Measurements from ENCODE around the gene EZH1.

Gene EZH1

DNA sequence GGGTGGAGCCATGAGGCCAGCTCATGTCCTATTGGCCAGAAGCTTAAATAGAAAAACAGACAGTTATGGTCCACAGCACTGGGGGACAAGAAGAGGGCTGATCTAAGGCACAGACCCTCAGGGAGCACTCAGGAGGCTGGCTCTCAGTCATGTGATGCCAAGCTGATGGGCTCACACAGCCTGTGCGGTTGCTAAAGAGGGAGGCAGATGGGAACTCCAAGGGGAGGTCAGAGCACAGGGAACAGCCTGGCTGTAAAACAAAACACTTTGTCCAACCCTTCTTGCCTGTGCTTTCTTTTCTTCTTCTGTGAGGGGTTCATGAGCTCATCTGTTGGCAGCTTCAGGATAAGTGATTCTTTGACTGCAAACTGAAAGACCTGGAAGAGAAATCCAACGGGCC lies 35.3 kb downstream of the EZH1 start:
- DNase-seq (ENCODE audit: low read depth, low spot score) = no peak

DNA sequence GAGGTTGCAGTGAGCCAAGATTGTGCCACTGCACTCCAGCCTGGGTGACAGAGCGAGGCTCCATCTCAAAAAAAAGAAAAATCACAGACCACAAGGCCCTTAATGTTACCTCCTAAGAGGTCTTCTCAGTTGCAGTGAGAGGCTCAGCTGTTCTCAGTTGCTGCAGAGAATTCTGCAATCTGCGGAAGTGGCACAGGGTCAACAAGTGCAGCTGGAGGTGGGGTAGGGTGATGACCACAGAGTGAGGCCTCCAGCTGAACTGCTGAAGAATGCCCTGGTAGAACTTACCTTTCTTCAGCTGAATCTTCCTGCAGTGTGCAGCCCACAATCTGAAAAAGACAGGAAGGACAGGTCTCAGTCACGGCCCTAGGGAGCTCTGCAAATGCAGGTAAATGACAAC lies 36.3 kb downstream of the EZH1 start:
- no peak for DNase-seq (ENCODE audit: low read depth, low spot score)

DNA sequence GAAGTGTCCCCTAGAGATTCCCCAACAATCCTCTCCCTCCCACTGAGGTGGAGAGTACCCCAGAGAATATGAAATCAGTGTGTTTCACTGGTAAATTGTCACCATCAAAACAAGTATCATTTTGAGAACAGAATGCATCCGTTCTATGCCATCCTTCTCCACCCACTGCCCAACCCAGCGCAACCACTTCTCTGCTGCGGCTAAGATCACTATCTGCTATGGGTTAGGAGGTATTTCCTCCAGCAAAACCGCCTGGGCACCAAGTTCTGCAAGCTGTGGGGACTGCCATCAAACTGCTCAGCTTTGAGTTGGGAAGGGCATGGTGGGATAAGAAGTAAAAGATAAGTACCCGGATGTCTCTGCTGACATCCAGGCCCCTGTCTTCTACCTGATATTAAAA lies 38.1 kb downstream of the EZH1 start:
- DNase-seq (ENCODE audit: low read depth, low spot score) = no peak

GRCh38 chr17:42704837-42705494 lies 39.9 kb downstream of the EZH1 start:
- DNase-seq (ENCODE audit: low read depth, low spot score) = no peak

- DNase-seq (ENCODE audit: low read depth, low spot score) = no peak
These were observed 40.4 kb downstream of the EZH1 start for GRCh38 chr17:42704490-42704836.

- DNase-seq (ENCODE audit: low read depth, low spot score) = no peak
These were observed 42.4 kb downstream of the EZH1 start for GRCh38 chr17:42702446-42702845.

- DNase-seq (ENCODE audit: low read depth, low spot score) = no peak
These were observed 44.1 kb downstream of the EZH1 start for GRCh38 chr17:42700586-42701289.

DNA sequence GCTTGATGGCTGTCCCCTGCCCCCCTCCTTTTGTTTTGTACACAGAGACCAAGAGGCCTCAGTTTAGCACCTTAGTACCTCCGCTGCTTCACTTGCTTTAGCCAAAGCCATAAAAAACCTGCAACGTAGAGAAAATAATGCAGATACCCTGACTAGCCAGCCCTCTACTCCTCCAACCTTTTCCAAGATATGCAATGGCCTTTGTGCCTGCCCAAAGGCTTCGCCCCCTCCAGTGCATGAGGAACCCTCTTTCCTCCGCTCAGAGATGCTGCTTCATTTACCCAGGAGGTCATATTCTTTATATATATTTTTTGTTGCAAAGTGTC lies 45.5 kb downstream of the EZH1 start:
- DNase-seq (ENCODE audit: low read depth, low spot score) = no peak

GRCh38 chr17:42698736-42699414 lies 46.0 kb downstream of the EZH1 start:
- DNase-seq (ENCODE audit: low read depth, low spot score) = no peak

DNA sequence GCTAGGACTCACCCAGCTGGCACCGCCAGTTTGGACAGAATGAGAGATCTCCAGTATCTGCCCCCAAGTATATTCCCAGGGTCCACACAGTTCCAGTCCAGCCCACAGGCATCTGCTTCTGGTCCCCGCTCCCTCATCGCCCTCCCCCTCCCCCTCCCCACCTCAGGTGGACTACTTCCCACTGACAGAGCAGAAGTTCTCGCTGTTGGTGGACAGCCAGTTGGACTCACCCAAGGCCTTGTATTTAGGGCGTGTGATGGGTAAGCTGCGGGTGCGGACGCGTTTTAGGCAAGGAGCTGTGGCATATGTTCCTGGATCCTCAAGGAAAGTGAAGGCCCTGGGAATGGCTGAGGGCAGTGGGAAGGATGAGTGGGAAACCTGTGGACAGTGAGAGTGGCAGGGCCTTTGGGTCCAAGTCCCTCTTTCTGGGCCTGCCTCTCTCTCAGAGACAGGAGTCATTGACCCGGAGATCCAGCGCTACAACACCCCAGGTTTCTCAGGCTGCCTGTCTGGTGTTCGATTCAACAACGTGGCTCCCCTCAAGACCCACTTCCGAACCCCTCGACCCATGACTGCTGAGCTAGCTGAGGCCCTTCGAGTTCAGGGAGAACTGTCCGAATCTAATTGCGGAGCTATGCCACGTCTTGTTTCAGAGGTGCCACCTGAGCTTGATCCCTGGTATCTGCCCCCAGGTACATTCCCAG lies 47.6 kb downstream of the EZH1 start:
- DNase-seq (ENCODE audit: low read depth, low spot score) = no peak

DNA sequence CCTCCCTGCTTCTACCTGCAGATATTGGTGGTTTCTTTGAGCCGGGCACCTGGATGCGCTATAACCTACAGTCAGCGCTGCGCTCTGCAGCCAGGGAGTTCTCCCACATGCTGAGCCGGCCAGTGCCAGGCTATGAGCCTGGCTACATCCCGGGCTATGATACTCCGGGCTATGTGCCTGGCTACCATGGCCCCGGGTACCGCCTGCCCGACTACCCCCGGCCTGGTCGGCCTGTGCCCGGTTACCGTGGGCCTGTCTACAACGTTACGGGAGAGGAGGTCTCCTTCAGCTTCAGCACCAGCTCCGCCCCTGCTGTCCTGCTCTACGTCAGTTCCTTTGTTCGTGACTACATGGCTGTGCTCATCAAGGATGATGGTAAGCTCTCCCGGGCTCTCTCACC lies 49.3 kb downstream of the EZH1 start:
- DNase-seq (ENCODE audit: low read depth, low spot score) = no peak

- no peak for DNase-seq (ENCODE audit: low read depth, low spot score)
These were observed 50.3 kb downstream of the EZH1 start for GRCh38 chr17:42694524-42694923.

GRCh38 chr17:42692489-42692888 lies 52.4 kb downstream of the EZH1 start:
- DNase-seq (ENCODE audit: low read depth, low spot score) = no peak

- DNase-seq (ENCODE audit: low read depth, low spot score) = no peak
These were observed 53.8 kb downstream of the EZH1 start for GRCh38 chr17:42691021-42691545.

DNA sequence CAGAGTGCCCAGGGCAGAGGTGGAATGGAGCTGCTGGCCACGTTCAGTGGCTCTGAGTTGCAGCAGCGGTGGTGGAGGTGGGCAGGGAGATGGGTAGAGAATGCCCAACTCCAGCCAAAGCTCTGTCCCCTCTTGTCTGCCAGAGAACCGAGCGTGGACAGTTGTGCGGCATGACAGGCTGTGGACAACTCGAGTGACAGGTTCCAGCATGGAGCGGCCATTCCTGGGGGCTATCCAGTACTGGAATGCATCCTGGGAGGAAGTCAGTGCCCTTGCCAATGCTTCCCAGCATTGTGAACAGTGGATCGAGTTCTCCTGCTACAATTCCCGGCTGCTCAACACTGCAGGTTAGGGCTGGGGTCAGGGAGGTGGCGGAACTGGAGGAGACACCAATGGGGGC lies 54.2 kb downstream of the EZH1 start:
- DNase-seq (ENCODE audit: low read depth, low spot score) = no peak

DNA sequence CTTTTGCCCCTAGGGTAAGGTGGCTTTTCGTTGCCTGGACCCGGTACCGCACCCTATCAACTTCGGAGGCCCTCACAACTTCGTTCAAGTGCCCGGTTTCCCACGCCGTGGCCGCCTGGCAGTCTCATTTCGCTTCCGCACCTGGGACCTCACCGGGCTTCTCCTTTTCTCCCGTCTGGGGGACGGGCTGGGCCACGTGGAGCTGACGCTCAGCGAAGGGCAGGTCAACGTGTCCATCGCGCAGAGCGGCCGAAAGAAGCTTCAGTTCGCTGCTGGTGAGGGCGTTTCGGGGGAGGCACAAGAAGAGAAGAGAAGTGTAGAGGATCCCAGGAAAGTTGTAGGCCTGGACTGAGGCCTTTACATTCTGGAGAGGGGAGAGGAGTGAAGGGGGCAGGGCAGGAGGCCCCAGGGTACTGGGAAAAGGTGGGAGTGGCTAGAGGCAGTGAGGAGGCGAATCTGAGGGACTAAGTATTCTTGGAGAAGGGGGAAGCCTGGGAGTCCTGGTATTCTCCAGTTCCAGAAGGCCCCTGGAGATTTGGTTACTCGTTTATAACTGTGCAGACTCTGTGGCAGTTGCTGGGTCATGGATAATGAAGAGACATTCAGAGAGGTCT lies 57.0 kb downstream of the EZH1 start:
- DNase-seq (ENCODE audit: low read depth, low spot score) = no peak

DNA sequence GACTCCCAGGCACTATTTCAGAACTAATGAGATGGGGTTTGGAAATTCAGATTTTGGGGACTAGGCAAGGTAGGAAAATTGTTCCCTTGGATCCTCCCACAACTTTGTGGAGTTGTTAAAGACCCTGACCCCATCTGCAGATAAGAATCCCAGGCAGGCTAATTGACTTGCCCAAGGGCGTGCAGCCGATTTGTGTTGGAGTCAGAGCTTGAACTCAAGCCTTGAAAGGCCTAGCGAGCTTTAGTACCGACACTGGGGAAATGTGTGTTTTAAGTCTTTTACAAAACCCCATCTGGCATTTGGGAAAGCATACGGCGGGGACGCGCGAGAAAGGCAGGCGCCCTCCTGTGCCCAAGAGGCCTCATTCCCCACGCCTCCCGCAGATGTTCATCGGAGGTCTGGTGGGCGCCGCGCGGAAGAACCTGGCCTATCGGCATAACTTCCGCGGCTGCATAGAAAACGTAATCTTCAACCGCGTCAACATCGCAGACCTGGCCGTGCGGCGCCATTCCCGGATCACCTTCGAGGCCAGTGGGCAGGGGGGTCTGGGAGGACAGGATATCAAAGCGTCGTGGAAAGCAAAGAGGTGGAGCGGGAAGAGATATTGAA lies 58.2 kb downstream of the EZH1 start:
- DNase-seq (ENCODE audit: low read depth, low spot score) = no peak

DNA sequence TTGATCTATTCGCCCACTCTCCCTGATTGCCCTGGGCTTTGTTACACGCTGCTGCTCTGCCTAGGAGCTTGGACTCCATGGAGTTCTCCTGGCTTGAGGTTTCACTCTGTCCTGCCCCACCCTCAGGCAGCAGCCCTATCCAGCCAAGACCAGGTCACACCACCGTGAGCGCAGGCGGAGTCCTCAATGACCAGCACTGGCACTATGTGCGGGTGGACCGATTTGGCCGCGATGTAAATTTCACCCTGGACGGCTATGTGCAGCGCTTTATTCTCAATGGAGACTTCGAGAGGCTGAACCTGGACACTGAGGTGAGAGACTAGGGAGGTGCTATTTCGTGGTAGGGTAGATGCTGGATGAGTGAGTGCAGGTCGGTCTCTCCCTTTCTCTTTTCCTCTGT lies 59.0 kb downstream of the EZH1 start:
- no peak for DNase-seq (ENCODE audit: low read depth, low spot score)

GRCh38 chr17:42684929-42685556 lies 59.8 kb downstream of the EZH1 start:
- no peak for DNase-seq (ENCODE audit: low read depth, low spot score)

DNA sequence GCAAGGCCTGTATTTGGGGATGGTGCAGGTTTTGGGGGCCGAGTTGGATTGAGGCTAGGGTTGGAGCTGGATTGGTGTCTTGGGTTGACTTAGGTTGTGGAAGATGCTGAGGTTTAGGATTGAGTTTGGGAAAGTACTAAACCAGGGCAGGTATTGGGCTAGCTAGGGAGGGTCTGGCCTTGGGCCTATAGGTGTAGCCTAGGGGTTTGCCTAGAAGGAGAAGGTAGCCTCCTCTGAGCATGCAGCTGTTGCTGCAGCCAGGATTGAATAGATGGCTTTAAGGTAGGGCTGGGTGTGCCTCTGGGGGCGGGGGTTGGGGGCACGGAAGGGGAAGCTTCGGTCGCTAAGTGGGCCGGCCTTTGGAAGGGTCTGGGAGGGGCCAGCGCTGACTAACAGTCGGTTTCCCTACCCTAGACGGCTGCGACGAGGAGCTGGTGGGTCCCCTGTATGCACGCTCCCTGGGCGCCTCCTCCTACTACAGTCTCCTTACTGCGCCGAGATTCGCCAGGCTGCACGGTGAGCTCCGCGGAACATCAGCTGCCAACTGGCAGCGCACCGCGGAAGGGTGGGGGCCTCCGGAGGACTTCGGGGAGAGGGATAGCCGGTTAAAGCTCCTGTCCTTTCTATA lies 61.3 kb downstream of the EZH1 start:
- DNase-seq (ENCODE audit: low read depth, low spot score) = no peak
